GM12892 (cell line): ENCODE data around the gene CADM3.

ENCODE experiments used
- DNase-seq: peaks from one replicate; pipeline ENCODE4 v3.0.0; 2011; ENCODE audit not compliant: insufficient read length
- FAIRE-seq: peaks from 2 replicates; lab custom pipeline; 2011; peaks lifted over from hg19 to GRCh38; lab: Jason Lieb, UNC
- POLR2A ChIP-seq: IDR thresholded peaks from 2 replicates; pipeline ENCODE4 v1.6.1; 2011; ENCODE audit warnings: low read depth, low read length, control low read depth
- POLR2AphosphoS5 ChIP-seq: IDR thresholded peaks from 2 replicates; pipeline ENCODE4 v1.6.1; 2011; ENCODE audit warnings: low read depth, low read length, control low read depth
- TAF1 ChIP-seq: IDR thresholded peaks from 2 replicates; pipeline ENCODE4 v1.6.1; 2011; ENCODE audit warnings: low read depth, mild to moderate bottlenecking, control low read depth, low read length, borderline replicate concordance

CADM3 gene

DNA sequence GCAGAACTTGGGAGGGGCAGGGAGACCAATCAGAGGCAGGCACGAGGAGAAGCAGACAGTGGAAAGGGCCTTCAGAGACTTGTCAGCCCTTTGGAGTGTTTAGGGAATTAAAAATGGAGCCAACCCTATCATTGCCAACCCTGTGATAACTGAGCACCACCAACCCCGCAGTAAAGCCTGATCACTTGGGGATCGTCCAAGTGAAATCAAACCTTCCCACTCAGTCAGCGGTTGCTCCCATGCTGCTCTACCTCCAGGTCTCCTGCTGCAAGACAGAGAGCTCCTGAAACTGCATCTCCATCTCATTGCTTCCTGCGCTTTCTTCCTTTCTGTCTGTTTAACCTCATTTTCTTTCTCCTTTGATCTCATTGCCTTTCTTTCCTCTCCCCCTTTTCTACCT lies 28.5 kb downstream of the CADM3 start:
- FAIRE-seq (no peak), DNase-seq (no peak)
- TF ChIP-seq TAF1 (no peak), POLR2AphosphoS5 (no peak), POLR2A (no peak)

- DNase-seq (no peak), FAIRE-seq (no peak)
- TF ChIP-seq POLR2A (no peak), TAF1 (no peak), POLR2AphosphoS5 (no peak)
These were observed 29.4 kb downstream of the CADM3 start for GRCh38 chr1:159200769-159201168.

DNA sequence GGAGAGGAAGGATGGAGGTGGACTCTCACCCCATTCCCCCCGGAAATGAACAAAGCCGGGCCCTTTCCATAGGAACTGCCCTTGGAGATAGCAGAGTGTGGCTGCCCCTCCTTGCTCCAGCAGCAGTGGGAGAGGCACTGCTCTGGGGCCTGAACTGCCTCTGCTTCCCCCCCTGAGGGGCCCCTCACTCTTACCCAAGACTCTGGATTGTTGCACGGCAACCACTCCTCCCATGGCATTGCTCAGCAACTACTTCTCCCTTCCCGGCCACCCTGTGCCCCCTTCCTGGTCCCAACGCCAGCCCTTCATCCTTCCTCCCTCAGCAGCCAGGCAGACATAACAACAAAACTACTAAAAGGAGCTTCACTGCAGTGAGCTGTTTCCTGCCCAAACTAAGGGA lies 30.2 kb downstream of the CADM3 start:
- DNase-seq (no peak), FAIRE-seq (no peak)
- no peak for TF ChIP-seq POLR2A
- TF ChIP-seq POLR2AphosphoS5 = no peak
- TF ChIP-seq TAF1 = no peak

DNA sequence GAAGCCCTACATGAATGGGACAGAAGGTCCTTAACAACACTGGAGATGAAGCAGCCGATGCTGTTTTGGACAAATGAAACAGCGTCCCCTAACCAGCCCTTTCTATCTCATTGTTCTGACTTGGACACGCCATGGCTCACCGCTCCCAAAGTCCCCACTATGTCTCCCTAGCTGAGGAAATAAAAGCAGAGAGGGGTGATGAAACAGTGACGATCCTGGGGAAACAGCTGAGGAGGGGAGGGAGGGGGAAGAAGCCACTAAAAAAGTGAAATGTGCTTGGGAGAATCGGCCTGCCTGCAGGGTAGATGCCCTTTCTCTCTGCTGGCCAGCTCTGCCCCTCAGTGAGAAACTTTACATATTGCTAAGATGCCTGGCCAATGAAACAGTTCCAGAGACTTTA lies 32.2 kb downstream of the CADM3 start:
- FAIRE-seq = no peak
- DNase-seq = no peak
- no peak for TF ChIP-seq TAF1
- no peak for TF ChIP-seq POLR2A
- TF ChIP-seq POLR2AphosphoS5 = no peak

DNA sequence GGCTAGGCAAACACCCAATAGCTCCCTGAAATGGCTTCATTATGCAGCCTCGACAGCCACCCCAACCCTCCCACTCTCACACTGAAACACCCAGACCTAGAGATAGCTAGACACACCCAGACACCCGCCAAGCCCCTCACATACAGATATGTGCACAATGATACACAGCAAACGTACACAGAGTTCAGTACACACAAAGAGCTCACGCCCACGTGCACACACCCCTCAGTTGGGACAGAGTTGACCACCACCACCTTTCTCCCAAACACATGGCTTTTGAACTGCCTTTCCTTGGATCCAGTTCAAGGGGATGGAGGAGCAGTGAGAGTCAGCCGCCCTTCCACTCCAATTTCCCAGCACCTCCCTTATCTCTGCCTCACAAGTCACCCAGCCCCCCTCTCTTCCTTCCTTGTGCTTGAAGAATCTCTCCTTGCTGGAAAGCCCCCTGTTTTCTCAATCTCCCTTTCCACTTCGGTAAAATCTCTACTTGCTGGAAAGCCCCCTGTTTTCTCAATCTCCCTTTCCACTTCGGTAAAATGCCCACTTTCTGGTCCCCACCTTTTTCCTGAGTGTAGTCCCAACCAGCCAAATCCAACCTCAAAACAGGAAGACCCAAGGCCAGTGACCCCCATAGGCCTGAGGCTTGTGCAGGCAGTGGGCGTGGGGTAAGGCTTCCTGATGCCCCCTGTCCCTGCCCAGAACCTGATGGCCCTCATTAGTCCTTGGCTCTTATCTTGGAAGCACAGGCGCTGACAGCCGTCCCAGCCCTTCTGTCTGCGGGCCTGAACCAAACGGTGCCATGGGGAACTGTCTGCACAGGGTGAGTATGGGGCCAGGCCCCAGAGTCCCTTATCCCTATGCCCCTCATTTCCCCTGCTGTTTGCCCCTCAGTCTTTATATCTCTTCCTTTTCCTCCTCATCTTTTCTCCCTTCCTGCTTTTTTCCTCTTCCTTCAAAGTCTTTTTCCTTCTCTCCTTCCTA lies 33.0 kb downstream of the CADM3 start, which contains the start of gene ACKR1:
Gene ACKR1, plus strand, starts transcription at position 715 of the 981 bp plus-strand sequence. Its CDS starts 85 bp downstream, at position 800.
- no peak for TF ChIP-seq POLR2A
- no peak for TF ChIP-seq POLR2AphosphoS5
- TF ChIP-seq TAF1 = no peak
- peak; percentile 14 for FAIRE-seq

GRCh38 chr1:159205225-159205624 lies 33.8 kb downstream of the CADM3 start:
- DNase-seq = no peak
- no peak for TF ChIP-seq TAF1
- TF ChIP-seq POLR2AphosphoS5 = no peak
- no peak for FAIRE-seq

More for the DNA sequence above, 33.0 kb downstream of the CADM3 start, which contains the start of gene ACKR1:
- no peak for DNase-seq

DNA sequence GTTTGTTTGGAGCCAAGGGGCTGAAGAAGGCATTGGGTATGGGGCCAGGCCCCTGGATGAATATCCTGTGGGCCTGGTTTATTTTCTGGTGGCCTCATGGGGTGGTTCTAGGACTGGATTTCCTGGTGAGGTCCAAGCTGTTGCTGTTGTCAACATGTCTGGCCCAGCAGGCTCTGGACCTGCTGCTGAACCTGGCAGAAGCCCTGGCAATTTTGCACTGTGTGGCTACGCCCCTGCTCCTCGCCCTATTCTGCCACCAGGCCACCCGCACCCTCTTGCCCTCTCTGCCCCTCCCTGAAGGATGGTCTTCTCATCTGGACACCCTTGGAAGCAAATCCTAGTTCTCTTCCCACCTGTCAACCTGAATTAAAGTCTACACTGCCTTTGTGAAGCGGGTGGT lies 34.7 kb downstream of the CADM3 start:
- DNase-seq (no peak), FAIRE-seq (no peak)
- TF ChIP-seq POLR2A = no peak
- no peak for TF ChIP-seq POLR2AphosphoS5
- TF ChIP-seq TAF1 = no peak

GRCh38 chr1:159207080-159207479 lies 35.7 kb downstream of the CADM3 start:
- FAIRE-seq (no peak), DNase-seq (no peak)
- no peak for TF ChIP-seq POLR2AphosphoS5
- no peak for TF ChIP-seq POLR2A
- no peak for TF ChIP-seq TAF1

- TF ChIP-seq POLR2A (no peak), POLR2AphosphoS5 (no peak), TAF1 (no peak)
- no peak for DNase-seq
- FAIRE-seq = no peak
These were observed 36.4 kb downstream of the CADM3 start for GRCh38 chr1:159207774-159208173.

- no peak for FAIRE-seq
- TF ChIP-seq POLR2AphosphoS5 (no peak), TAF1 (no peak), POLR2A (no peak)
These were observed 36.9 kb downstream of the CADM3 start for GRCh38 chr1:159208175-159208825.

GRCh38 chr1:159209061-159209460 lies 37.6 kb downstream of the CADM3 start:
- no peak for DNase-seq
- TF ChIP-seq TAF1 = no peak
- no peak for TF ChIP-seq POLR2AphosphoS5
- TF ChIP-seq POLR2A = no peak
- FAIRE-seq = no peak

More at GRCh38 chr1:159208175-159208825, 36.9 kb downstream of the CADM3 start:
- DNase-seq = no peak

- no peak for DNase-seq
- FAIRE-seq = peak; percentile 50
- no peak for TF ChIP-seq POLR2A
- TF ChIP-seq POLR2AphosphoS5 = no peak
- TF ChIP-seq TAF1 = no peak
These were observed 40.1 kb downstream of the CADM3 start for GRCh38 chr1:159211331-159212136.
